ENCODE results near the gene NMUR1.

Gene NMUR1

DNA sequence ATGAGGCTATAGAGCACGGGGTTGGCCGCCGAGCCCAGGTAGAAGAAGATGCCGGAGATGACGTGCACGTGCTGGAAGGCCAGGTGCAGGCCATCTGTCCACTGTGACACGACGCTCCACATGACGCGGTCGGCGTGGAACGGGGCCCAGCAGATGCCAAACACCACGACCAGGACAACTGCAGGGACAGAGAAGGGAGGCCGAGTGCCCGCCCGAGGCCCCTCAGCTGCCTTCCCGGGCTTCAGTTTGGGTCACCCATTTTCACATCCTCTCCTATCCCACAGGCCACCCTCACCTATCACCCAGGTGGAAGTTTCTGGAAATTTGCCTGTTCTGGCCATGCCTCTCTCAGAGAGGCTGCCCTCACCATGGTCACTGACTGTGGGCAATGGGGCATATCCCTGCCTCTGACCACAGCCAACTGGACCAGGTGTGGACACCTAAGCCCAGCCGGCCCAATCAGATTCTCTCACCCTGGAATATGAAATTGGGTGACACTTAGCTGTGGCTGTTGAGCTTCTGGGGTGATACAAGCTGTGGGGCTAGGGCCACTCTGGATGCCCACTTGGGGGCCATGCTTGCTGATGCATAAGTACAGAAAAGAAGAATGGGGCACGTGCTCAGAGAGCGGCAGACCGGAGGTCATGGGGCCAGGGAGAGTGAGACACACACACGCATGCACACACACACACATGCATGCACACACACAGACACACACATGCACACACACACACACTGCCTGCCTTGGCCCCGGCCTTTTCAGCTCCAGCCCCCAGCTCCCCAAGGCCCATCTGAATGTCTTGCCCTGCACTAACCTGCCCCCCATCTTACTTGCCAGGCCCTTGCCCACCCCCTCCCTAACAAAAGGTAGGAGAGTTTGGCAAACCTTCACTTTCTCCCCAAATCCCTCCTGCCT is 4.7 kb downstream of the NMUR1 start:
- TF ChIP-seq, protein P1, sequence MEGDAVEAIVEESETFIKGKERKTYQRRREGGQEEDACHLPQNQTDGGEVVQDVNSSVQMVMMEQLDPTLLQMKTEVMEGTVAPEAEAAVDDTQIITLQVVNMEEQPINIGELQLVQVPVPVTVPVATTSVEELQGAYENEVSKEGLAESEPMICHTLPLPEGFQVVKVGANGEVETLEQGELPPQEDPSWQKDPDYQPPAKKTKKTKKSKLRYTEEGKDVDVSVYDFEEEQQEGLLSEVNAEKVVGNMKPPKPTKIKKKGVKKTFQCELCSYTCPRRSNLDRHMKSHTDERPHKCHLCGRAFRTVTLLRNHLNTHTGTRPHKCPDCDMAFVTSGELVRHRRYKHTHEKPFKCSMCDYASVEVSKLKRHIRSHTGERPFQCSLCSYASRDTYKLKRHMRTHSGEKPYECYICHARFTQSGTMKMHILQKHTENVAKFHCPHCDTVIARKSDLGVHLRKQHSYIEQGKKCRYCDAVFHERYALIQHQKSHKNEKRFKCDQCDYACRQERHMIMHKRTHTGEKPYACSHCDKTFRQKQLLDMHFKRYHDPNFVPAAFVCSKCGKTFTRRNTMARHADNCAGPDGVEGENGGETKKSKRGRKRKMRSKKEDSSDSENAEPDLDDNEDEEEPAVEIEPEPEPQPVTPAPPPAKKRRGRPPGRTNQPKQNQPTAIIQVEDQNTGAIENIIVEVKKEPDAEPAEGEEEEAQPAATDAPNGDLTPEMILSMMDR (IDR thresholded peaks at IDR 0.05; ENCODE audit: low read depth, low read length, missing control alignments) = no peak
- H3K27me3 ChIP-seq (replicated peaks) = peaks cover 13% of the 10 kb centered on the region
- no peak overlapping the region for H3K4me3 ChIP-seq (ENCODE audit: low read depth, low read length)
- DNase-seq = no peak
- in situ Hi-C loops (cut with HindIII; ENCODE audit: low pct_ligation_motif_present, low sequenced_read_pairs) = no loop called here
- H3K36me3 ChIP-seq (replicated peaks) = no peaks in the 10 kb centered on the region
- H3K27ac ChIP-seq = no peak overlapping the region

DNA sequence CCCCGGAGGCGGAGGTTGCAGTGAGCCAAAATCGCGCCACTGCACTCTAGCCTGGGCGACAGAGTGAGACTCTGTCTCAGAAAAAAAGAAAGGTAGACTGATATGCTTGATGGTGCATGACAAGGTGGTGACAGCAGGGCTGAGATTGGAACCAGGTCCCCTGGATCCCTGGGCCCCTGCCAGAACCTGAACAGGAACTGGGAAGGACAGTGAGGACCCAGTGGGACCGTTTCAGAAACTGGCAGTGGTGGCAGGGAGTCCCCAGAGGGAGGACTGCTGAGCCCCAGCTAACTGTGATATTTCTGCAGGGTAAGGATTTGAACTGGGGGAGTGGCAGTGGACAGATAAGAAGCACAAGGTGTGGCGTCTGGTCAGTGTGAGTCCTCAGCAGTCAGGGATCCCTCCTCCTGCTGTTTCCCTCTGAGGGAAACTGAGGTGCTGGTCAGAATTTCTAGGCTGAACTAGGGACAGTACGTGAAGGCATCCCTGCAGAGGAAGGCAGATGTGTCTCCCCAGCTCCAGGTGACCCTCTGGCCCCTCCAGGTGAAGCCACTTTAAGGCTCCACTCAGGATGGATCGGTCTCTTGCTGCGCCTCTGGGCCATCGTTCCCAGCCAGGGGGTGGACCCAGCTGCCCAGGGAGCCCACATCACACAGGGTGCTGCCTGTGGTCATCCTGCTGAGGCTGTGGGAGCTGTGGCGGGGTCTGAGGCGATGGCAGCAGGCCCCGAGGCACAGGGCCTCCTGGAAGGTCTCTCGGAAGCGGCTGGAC is 5.6 kb downstream of the NMUR1 start:
- in situ Hi-C loops (cut with HindIII; ENCODE audit: low pct_ligation_motif_present, low sequenced_read_pairs) = no loop called here
- DNase-seq = no peak
- TF ChIP-seq, protein P1 (IDR thresholded peaks at IDR 0.05; ENCODE audit: low read depth, low read length, missing control alignments) = no peak
- Histone ChIP-seq H3K36me3 (replicated peaks) (no peaks in the 10 kb centered on the region), H3K27ac (no peak overlapping the region), H3K27me3 (replicated peaks) (peaks cover 6% of the 10 kb centered on the region), H3K4me3 (ENCODE audit: low read depth, low read length) (no peak overlapping the region)

DNA sequence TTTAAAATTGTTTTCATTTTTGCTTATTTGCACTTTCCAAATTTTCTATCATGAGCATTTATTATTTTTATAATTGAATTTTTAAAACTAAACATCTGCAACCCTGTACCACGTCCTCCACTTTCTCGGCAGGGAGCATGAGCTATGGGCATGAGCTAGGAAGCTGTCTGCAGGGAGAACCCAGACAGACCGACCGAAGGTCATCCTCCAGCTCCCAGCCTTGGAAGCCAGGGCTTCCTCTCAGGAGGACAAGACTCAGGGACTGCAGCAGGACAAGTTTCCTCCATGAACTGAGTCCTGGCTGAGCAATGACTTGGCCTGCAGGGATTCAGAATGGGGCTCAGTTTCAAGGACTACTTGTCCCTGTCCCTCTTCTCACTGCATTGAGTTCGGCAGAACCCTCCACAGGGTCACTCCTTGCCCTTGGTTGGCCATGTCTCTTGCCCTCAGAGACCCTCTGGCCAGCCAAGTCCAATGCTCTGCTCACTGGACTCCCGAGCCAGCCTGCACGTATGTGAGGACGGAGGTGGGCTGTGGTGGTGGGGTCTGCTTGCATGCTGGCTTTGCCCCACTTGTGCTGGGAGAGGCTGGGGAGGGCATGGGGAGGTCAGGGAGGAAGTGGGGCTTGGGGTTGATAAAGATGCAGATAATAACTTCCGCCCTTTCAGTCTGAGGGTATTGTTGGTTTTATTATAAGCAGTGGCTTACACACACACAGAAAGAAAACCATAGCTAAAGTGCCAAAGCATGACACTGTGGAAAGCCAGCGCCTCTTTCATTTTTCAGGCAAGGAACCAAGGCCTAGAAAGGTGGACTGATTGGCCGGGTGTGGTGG is 6.6 kb downstream of the NMUR1 start:
- Histone ChIP-seq H3K27ac (no peak overlapping the region), H3K36me3 (replicated peaks) (no peaks in the 10 kb centered on the region), H3K4me3 (ENCODE audit: low read depth, low read length) (no peak overlapping the region), H3K27me3 (replicated peaks) (no peaks in the 10 kb centered on the region)
- TF ChIP-seq, protein P1 (IDR thresholded peaks at IDR 0.05; ENCODE audit: low read depth, low read length, missing control alignments) = no peak
- no peak for DNase-seq
- in situ Hi-C loops (cut with HindIII; ENCODE audit: low pct_ligation_motif_present, low sequenced_read_pairs) = no loop called here

DNA sequence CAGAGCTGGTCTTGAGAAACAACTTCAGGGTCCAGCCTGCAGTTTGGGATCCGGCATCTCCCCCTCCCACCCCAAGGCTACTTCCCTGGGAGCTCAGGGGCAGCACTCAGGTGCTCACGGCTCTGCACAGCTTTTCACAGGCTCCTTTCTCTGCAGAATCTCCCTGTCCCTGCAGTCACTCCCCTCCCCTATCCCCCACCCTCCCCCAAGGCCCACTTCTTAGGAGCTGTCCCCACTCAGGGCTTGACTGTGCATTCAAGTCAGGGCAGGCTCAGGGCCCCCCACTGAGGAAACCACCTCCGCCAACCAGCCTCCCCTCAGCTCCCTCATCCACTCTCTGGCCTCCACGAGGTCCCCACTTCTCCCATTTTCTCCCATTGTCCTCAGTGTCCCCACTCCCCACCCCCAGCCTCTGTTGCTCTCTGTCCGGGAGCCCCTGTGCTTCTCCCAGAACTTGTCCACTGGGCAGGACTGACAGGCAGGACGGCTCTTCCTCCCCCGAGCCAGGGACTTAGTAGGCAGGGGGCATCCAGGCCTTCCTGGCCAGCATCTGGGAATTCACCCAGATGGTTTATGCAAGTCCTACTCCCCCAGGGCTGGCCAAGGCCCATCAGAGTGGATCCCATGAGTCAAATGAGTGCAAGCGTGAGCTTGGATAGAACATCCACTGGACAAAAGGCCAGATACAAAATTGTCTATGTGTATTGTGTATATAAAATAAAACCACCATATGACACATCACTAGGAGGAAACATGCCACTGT is 7.6 kb downstream of the NMUR1 start:
- no peak overlapping the region for H3K27ac ChIP-seq
- in situ Hi-C loops (cut with HindIII; ENCODE audit: low pct_ligation_motif_present, low sequenced_read_pairs) = no loop called here
- H3K27me3 ChIP-seq (replicated peaks) = no peaks in the 10 kb centered on the region
- no peaks in the 10 kb centered on the region for H3K36me3 ChIP-seq (replicated peaks)
- H3K4me3 ChIP-seq (ENCODE audit: low read depth, low read length) = no peak overlapping the region
- TF ChIP-seq, protein P1 (IDR thresholded peaks at IDR 0.05; ENCODE audit: low read depth, low read length, missing control alignments) = no peak
- DNase-seq = no peak

DNA sequence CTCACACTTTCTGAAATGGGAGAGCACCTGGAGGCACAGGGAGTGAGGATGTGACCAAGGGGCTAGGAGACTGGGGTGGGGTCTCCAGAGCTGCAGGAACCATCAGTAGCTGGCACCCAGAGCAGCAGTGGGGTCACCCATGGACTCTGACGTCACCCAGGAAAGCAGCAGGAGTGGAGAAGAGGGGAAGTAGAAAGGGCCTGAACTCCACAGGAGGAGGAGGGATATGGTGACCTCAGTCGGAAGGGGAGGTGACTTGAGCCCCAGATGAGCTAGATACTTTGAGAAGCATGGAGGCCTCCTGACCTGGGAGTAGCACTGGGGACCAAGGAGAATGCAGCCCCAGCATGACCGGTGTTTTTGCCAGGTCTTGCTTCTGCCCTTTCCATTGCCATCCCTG is 8.8 kb downstream of the NMUR1 start:
- DNase-seq = no peak
- in situ Hi-C loops (cut with HindIII; ENCODE audit: low pct_ligation_motif_present, low sequenced_read_pairs) = no loop called here
- TF ChIP-seq, protein P1 (IDR thresholded peaks at IDR 0.05; ENCODE audit: low read depth, low read length, missing control alignments) = no peak
- Histone ChIP-seq H3K27ac (no peak overlapping the region), H3K4me3 (ENCODE audit: low read depth, low read length) (no peak overlapping the region), H3K27me3 (replicated peaks) (no peaks in the 10 kb centered on the region), H3K36me3 (replicated peaks) (no peaks in the 10 kb centered on the region)
